Prostate gland (tissue), 2 donors: ENCODE measurements around the gene MTHFD2L.

Source experiments
- CTCF ChIP-seq, 4 experiments: fragments of 200-600 bp in 2 of 4; fragments of 450-650 bp in 2 of 4; sonication (generic) in 2 of 4; IDR thresholded peaks; 1 replicate in 3 of 4; 2 replicates in 1 of 4; pipeline ENCODE4 v1.5.1; 2016 to 2019; ENCODE audit warnings: antibody characterized with exemption in 4 of 4, mild to moderate bottlenecking in 2 of 4, moderate library complexity in 2 of 4
- POLR2A ChIP-seq: fragments of 450-650 bp; IDR thresholded peaks from one replicate; pipeline ENCODE4 v1.6.1; 2016; ENCODE audit warnings: antibody characterized with exemption, mild to moderate bottlenecking
- POLR2AphosphoS5 ChIP-seq: sonication (generic); formaldehyde crosslinking; IDR thresholded peaks from one replicate; pipeline ENCODE4 v1.6.1; 2017; ENCODE audit warnings: antibody characterized with exemption

- TF ChIP-seq CTCF (IDR thresholded peaks at IDR 0.05) (peak; percentile 53 to 78 (median 68)), POLR2A (no peak), POLR2AphosphoS5 (no peak)
Measured at GRCh38 chr4:74228691-74229640, 71.0 kb downstream of the MTHFD2L start.
